ENCODE measurements around the gene AXIN1.
"Not testable (repeated sequence)": the region's sequence is repeated elsewhere in the genome, so short reads cannot be mapped to it uniquely, and the experiment has no call there.

AXIN1 gene

DNA sequence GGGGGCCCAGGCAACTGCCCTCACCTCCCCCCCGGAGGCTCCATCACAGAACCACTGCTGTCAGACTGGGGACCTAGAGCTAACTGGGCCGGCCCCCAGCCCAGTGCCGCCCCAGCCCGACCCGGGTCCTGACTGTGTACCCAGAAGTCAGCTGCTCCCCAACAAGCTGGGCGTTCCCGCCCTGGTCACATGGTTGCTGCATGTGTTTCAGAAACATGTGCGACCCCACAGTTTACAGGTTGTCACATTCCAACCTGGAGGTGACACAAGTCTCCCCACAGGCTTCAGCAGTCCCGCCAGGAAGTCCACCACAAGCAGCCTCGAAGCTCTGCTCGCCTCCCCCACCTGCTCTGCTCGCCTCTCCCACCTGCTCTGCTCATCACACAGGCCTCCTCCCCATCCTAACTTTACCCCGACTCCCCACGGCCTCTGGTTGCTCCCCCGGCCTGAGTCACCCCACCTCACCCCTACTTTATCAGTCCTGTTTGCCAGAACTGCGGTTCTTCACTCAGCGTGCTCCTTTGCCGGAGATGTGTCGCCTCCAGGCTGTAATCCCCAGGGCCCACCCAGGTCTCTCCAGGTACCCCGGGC, 16.8 kb upstream of the AXIN1 start:
- no peak for DNase-seq

DNA sequence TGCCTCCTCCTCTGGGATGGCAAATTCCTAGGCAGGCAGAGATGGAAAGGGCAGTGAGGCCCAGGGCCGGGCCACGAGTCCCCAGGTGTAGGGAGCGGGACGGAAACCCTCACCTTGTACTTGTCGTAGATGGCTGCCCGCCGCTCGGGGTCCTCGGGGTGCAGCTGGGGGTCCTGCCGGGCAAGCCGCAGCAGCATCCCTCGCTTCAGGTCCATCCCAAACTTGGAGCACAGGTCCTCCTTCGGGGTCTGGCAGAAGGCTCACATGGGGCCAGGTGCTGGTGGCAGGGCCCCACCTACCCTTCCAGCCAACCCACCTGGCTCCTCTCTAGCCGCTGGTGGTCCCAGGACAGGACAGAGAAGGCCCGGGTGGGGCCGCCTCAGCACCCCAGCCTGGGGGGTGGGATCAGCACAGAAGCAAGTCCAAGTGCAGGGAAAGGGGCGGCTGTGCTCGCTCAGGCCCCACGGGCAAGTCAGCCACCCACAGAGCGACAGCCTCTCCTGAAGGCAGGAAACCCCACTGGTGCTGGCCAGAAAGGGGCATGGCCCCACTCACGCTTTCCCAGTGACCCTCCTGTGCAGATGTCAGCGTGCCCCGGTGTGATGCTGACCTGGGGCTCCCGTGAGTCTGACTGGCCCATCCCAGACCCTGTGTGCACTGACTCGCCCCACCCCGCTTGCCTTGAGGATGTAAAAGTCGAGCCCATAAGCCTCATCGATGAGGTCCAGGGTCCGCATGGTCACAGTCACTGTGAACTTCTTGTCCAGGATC, 16.1 kb upstream of the AXIN1 start:
- DNase-seq = no peak

DNA sequence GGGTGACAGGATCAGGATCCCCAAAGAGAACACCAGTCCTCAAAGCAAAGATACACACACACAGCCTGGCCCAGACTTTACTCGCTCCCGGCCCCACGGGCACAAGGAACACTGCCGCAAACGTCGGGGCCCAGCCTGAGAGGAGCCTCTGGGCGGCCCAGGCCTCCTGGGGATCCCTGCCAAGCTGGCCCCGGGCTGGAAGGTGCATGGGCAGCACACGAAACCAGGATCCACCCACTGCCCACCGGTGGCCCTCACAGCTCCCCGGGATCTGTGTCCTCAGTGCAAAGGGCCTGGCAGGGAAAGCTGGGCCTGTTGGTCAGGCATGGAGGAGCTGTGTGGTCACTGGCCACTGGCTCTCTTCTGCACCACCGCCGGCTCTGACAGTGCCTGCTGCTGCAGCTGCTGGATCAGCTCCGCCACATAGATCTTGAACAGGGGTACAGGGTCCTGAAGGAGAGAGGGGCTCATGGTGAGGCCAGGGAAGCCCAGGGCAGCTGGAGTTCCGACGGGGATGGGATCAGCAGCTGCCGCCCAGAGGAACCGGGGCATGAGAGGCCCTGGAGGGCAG, 14.9 kb upstream of the AXIN1 start:
- no peak for DNase-seq

DNA sequence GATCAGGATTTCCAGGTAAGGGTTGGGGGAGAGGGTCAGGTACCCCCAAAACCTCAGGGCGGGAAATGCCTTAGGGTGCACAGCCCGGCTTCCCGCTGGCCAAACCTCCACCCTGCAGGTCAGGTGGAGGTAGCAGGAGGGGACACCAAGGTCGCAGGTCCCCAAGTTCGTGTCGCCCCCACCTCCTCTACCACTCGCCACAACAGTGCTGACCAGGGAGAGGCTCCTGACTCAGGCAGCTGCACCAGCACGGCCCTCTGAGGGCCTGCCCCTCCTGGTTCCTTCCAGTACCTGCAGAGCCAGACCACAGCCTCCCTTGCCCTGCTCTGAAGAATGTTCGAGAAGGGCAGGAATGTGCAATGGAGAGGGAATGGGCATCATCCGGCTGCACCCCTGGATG, 14.0 kb upstream of the AXIN1 start:
- DNase-seq = no peak

DNA sequence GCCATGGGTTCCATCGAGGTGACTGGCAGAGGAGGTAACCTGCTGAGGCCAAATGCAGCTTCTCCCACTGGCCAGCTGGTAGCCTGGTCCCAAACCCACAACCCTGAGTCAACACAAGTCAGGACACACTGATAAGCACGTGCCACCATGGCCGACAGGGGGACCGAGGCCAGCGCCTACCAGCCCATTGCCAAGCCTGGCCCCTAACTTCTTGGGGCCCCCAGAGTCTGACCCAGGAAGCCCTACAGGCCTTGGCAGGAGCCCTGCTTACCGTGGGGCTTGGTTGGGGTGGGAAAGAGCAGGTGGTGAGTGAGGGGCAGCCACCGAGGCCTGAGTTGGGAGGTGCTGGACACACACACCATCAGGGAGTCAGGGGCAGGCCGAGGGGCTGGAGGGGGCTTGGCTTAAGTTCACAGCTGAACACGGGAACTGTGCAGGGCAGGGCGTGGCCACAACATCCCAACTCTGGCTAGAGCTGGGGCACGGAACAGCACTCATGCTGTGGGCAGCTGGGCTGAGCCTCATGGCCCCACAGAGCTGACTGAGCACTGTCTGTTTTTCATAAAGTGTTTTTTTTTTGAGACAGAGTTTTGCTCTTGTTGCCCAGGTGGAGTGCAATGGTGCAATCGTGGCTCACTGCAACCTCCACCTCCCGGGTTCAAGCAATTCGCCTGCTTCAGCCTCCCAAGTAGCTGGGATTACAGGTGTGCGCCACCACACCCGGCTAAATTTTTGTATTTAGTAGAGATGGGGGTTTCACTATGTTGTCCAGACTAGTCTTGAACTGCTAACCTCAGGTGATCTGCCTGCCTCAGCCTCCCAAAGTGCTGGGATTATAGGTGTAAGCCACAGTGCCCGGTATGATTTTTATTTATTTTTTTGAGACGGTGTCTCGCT, 12.3 kb upstream of the AXIN1 start:
- DNase-seq = no peak

DNA sequence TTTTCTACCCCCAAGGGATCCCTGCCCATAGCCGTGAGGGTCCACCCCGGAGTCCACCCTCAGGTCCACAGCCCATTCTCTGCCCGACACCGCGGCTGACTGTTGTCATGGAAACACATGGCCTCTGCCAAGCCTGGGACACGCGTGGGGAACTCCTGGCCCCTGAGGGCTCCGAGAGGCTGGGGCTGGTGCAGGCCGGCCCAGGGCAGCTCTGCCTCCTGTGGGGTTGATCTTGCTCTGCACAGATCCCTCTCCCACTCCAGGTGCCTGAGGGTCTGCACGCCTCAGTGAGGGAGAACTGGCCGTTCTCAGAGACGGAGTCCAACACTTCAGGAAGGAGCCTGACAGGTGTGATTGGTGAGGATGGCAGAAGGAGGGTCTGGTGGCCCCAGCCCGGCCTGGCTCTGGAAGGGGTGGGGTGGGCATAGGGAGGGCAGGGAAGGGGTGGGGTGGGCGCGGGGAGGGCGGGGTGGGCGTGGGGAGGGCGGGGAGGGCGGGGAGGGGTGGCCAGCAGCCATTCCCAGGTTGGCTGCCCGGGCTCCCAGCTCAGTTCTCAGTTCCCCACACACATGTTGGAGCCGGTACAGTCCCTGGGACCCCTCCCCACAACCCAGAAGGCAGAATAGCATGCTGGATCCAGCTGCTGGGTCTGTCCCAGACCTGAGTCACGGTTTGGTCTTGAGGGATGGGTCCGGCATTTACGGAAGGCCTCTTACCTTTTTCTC, 11.4 kb upstream of the AXIN1 start:
- DNase-seq = no peak

DNA sequence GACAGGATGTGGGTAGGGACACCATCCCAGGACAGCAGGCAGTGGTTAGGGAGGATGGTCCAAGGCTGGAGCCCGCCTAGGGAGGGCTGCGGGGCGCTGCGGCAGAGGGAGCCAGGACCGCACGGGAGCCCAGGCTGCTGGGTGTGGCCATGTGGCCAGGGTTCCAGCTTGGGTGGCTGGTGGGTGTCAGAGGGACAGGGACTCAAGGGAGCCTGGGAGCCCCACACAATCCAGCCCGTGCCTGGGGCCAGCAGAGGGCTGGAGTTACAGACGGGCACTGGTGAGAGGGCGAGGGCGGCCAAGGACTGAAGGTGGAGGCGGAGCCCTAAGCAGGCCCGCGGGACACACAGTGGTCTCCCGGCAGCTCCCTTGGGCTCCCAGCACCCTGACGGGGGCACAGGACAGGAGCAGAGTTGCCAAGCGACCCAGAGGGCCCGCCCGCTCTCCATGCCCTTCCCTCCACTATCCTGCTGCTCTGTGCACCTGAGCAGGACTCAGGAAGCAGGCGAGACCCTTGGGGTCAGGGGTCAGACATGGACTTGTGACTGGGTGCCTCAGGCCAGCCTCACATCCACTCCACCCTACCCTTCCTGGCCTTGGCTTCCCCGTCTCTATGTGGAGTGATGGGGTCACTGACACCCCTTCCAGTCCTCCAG, 10.7 kb upstream of the AXIN1 start:
- no peak for DNase-seq

DNA sequence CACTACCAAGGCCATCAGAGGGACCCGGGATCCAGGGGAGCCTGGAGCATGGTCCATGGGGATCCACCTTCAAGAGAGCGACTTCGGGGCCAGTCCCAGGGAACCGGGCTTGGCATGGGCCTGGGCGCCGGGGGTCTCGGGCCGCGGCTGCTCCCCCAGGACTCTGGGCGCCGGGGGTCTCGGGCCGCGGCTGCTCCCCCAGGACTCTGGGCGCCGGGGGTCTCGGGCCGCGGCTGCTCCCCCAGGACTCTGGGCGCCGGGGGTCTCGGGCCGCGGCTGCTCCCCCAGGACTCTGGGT, 10.1 kb upstream of the AXIN1 start:
- not testable (repeated sequence) for DNase-seq

DNA sequence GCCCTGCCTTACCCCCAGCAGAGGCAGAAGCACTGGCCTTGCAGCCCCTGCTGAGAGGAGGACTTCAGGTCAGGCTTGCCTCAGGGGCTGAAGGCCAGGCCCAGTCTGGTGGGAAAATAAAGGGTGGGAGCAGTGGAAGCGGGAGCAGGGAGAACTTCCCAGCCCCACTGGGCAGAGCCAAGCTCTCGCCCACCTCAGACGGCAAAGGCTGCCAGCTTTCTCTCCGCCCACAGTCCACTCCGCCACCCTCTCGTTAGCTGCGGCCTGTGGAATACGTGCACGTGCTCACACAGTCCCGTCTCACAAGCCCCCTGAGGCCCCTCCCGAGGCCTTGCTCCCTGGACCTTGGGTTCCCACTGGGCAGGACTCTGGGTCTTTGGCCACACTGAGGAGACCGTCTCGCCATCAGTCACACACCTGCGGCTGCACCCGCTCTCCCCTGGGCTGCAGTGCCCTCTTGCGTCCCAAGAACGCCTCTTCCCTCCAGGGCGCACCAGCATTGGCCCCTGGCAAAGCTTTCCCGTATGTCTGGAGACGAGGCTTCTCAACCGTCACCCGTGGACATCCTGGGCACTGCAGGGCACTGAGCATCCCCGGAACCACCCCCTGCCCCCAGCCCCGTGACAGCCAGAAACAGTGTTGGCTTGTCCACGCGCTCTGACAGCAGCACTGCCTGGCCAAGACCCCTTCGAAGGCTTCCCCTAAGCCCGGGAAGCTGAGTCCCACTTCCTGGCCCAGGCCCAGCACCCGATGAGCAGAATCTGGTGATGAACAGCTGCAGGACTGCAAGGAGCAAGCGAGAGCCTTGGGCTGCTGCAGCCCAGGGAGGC, 9.6 kb upstream of the AXIN1 start:
- DNase-seq = peak; percentile 74 to 76

DNA sequence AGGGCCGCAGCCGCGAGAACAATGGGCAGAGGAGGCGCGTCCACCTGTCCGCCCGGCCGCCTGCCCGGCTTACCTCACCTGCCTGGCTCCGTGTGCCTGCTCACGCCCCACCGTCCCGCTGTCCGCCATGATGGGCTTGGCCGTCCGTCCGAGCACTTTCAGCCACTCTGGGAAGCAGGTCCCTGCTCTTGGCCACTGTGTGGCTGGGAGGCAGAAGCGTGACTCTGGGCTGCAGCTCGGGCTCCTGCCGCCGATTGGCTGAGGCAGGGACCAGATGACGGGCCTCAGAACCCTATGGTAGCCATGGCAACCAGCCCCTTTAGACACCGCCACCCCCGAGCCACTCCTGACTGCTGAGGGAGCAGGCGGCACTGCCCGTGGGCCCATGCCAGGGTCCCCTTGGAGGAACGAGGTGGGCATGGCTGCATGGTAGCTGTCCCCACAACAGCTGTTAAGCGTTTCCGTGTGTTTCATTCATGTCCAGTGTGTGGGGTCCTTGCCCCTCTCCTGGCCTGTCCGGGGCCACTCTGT, 8.9 kb upstream of the AXIN1 start:
- no peak for DNase-seq

DNA sequence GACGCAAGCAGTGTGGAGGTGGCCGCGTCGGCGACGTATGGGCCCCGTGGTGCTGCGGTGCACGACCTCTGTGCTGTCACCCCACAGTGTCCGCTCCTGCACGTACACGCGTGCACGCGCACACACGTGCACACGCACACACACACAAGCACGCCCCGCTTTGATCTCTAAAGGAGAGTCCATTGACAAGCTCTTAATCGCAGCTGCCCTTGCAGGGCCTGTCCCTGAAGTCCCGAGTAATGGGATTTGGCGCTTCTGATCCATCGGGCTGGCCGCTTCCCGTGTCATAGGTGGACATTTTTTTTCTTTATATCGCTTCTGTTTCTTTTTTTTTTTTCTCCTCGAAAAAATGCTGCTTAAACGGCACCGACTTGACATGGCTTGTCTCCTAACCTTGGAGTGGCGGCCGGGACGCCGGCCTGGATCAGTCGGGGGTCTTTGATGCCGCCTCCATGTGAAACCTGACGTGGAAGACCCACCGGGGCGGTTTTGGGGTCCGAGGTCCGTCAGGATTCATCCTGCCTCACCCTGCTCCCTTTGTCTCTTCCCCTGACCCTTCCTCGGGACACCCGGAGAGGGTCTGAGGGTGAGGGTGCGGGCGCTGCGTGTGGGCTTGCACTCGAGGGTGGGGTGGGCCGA, 8.3 kb upstream of the AXIN1 start:
- no peak for DNase-seq

DNA sequence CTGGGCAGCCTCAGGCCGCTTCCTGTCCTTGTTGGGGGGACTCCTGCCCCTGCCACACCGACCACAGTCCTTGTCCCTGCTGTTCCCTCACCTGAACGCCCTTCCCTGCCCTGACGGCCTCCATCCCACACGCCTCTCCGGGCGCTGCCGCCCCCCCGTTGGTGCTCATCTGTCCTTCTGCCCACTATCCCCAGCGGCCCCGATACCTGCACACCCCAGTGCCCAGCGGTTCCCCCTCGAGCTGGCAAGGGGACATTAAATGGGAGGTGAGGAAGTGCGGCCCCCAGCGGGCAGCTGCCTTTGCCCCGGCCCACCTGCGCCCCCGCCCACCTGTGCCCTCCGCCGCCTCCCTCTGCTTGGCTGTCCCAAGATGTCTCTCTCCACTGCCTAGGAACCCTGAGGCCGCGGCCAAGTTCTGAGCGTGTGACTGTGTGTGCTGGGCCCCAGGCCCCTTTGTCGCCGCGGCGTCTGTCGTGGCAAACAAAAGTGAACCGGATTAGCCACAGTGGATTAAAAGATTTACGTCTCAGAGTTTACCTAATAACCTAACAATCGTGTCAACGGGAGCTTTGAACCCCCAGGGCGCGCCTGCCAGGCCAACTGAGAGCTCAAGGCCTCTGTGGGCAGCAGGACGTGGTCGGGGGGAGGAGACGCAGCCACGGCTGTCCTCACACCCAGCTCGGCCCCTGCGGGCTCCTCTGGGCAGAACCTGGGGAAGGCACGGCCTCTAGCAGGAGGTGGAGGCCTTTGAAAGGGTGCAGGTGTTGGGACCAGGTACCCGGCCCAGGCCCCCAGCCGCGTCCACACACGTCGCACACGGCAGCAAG, 7.6 kb upstream of the AXIN1 start:
- DNase-seq = no peak

DNA sequence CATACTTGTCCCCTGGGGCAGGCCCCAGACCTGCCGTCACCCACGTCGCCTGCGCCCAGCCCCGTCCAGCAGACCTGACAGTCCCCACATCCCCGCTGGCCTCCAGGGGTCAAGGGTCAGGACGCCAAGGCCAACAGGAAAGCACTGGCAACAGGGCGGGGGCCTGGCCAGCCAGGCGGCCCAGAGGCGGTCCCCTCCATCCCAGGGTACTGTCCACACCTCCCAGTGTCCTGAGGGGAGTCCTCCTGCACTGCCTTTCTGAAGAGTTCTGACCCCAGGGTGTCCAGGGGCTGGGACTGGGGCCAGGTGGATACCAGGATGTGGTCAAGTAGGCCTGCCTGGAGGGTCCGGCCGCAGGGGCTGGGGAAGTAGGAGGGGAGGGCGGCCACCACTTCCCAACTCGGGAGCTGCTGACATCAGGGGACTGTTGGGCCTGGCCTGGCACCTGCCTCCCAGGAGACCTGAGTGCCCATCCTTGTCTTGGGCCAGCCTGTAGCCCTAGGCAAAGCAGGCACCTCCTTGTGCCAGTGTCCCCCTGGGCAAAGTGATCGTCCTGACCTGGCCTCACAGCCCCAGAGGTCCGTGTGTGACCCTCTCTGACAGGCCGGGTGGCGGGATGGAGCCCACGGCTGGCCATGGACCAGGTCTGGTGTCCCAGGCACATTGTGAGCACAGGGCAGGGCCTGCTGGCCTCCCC, 6.7 kb upstream of the AXIN1 start:
- DNase-seq = no peak

DNA sequence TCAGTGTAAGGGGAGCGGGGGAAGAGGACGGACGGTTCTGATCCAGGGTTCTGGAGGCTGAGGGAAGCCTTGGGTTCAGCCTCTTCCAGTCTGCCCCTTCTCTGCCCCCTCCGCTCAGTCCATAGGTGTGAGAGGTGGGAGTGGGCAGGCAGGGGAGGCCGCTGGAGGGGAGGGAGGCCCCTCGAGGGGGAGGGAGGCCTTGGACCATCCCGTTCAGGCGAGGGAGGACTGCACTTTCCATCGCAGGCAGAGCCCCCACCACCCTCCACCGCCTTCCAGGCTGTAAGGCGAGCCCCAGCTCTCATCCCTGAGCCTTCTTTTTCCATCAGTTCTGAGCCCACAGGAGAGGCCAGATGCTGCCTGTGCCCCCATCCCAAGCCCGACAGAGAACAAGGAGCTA, 4.2 kb upstream of the AXIN1 start:
- no peak for DNase-seq

DNA sequence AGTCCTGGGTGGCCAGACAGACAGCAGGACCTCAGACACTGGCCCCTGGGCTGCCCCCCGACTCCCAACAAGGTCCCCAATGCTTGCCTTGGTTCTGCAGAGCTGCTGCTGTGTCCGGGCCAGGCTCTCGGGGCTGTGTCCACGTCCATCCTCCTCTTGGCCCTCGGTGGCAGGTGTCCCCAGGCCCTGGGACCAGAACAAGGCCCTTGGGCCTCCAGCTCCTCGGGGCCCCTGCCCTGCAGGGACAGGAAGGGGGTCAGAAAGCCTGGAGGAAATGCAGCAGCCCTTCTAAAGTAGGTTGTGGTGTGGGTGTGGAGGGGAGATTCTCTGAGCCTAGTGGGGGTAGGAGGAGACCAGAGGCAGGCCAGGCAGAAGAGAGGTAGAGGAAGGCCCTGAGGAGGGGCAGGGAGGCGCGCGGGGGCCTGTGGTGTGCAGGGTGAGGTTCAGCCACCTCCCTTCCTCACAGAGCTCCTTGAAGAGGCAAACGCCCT, 2.5 kb upstream of the AXIN1 start:
- no peak for DNase-seq

DNA sequence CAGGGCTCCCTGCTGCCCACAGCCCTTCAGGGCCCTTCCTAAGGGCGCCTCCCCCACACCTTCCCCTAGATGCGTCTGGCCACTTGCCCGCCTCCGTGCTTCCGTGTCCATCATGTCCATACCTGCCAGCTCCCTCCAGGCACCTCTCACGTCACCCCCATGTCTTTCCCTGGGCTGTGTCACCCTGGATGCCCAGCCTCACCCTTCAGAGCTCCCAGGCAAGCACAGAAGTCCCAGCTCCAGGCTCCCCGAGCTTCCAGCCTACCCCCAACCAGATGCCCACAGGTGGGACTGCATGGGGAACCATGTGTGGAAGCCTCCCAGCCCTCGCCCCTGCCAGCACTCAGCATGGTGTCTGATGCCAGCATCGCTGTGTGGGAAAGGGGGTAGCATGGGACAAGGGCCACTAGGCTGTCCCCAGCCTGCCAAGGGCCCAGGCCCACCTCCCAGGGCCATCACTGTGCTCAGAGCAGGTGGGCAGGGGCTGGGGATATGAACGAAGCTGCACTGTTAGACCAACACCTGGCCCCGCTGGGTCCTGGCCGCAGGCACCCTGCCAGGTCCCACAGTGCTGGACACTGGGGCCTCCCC, 1.9 kb upstream of the AXIN1 start:
- DNase-seq = no peak

DNA sequence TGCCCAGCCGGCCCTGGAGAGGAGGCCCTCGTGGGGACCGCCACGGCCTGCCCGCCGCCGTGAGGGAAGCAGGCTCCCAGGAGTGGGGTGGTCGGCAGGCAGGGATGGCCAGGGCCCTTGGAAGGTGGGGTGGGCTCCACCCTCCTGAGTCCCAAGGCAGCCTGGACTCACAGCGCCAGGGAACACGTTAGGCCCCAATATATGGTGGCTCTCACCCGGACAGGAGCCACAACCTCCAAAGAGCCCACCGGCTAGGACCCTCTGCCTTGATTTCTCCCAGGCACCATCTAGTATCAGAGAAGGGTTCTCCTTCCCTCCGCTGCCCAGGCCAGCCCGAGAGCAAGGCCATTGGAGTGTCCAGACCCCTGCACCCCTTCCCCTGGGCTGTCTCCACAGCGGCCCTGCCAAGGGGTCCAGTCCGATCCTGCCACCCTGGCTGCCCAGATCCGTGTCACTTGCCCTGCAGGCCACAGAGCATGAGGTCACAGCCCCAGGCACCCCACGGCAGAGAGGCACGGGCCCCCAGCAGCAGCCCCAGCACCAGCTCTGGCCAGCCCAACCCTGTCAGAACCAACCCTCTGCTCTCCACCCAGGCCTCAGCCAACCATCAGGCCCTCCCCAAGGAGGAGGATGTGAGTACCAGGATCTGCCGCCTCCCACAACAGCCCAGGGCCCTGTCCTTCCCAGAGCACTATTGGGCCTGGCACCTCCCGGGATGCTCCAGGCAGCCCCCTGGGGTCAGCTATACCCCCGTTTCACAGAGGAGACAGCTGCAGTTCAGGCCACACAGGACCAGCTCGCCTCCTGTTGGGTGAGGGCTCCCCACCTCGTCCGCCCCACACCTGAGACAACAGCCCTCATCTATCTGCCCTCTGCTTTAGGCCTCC, 1.1 kb upstream of the AXIN1 start:
- DNase-seq = no peak
